Ishikawa (cell line): ENCODE measurements around the gene PGLYRP2.

Source experiments
- CEBPB ChIP-seq: IDR thresholded peaks from 2 replicates; pipeline ENCODE4 v1.6.1; 2012
- CREB1 ChIP-seq: IDR thresholded peaks from 2 replicates; pipeline ENCODE4 v1.6.1; 2012; ENCODE audit warnings: low read depth
- EGR1 ChIP-seq: IDR thresholded peaks from 2 replicates; pipeline ENCODE4 v1.6.1; 2012
- EP300 ChIP-seq: IDR thresholded peaks from 2 replicates; pipeline ENCODE4 v1.6.1; 2012; ENCODE audit warnings: borderline replicate concordance
- FOXM1 ChIP-seq: IDR thresholded peaks from 2 replicates; pipeline ENCODE4 v1.6.1; 2012; ENCODE audit warnings: low read depth, borderline replicate concordance
- MAX ChIP-seq: IDR thresholded peaks from 2 replicates; pipeline ENCODE4 v1.6.1; 2012
- NFIC ChIP-seq: IDR thresholded peaks from 2 replicates; pipeline ENCODE4 v1.6.1; 2012
- RAD21 ChIP-seq: IDR thresholded peaks from 2 replicates; pipeline ENCODE4 v1.6.1; 2012; ENCODE audit warnings: low read depth
- REST ChIP-seq: IDR thresholded peaks from 2 replicates; pipeline ENCODE4 v1.6.1; 2012; ENCODE audit warnings: low read depth, mild to moderate bottlenecking
- TAF1 ChIP-seq: IDR thresholded peaks from 2 replicates; pipeline ENCODE4 v1.6.1; 2012; ENCODE audit warnings: low read depth, mild to moderate bottlenecking
- TCF12 ChIP-seq: IDR thresholded peaks from 2 replicates; pipeline ENCODE4 v1.6.1; 2012; ENCODE audit warnings: low read depth
- TEAD4 ChIP-seq: IDR thresholded peaks from 2 replicates; pipeline ENCODE4 v1.6.1; 2012
- USF1 ChIP-seq: IDR thresholded peaks from 2 replicates; pipeline ENCODE4 v1.6.1; 2012
- YY1 ChIP-seq: IDR thresholded peaks from 2 replicates; pipeline ENCODE4 v1.6.1; 2012; ENCODE audit warnings: low read depth
- ZBTB7A ChIP-seq: IDR thresholded peaks from 2 replicates; pipeline ENCODE4 v1.6.1; 2012; ENCODE audit warnings: low read depth

The PGLYRP2 gene

GRCh38 chr19:15433519-15434069, 45.7 kb downstream of the PGLYRP2 start:
- no peak for TF ChIP-seq REST
- no peak for TF ChIP-seq YY1
- no peak for TF ChIP-seq EP300
- no peak for TF ChIP-seq CEBPB
- no peak for TF ChIP-seq CREB1
- TF ChIP-seq TCF12: no peak

- peak; percentile 65; the same call in 1 of the 2 replicates for TF ChIP-seq MAX
- no peak for TF ChIP-seq RAD21
- peak; percentile 94 for TF ChIP-seq YY1
- TF ChIP-seq CEBPB: no peak
- TF ChIP-seq TEAD4: no peak
- peak; percentile 73 for TF ChIP-seq USF1
- peak; percentile 35; the same call in 1 of the 2 replicates for TF ChIP-seq TCF12
- no peak for TF ChIP-seq FOXM1
- no peak for TF ChIP-seq CREB1
- TF ChIP-seq TAF1: peak; percentile 65; the same call in 1 of the 2 replicates
- no peak for TF ChIP-seq NFIC
- TF ChIP-seq EGR1: 0 out of 2 replicates have a peak, but pooled peaks have one; percentile 10
- TF ChIP-seq EP300: no peak
- no peak; the same call in 1 of the 2 replicates for TF ChIP-seq ZBTB7A
- TF ChIP-seq REST: no peak
These were observed 46.4 kb downstream of the PGLYRP2 start for GRCh38 chr19:15432629-15433518.

GRCh38 chr19:15432018-15432494, 47.2 kb downstream of the PGLYRP2 start:
- TF ChIP-seq TAF1: no peak
- no peak for TF ChIP-seq EGR1
- TF ChIP-seq EP300: no peak
- no peak for TF ChIP-seq USF1
- TF ChIP-seq MAX: no peak
- TF ChIP-seq CEBPB: no peak
- TF ChIP-seq TCF12: no peak
- TF ChIP-seq YY1: no peak
- TF ChIP-seq CREB1: no peak
- no peak for TF ChIP-seq RAD21
- no peak for TF ChIP-seq FOXM1
- no peak for TF ChIP-seq TEAD4

GRCh38 chr19:15431396-15432017, 47.8 kb downstream of the PGLYRP2 start:
- TF ChIP-seq TEAD4 (no peak), NFIC (no peak), MAX (no peak), USF1 (no peak), REST (no peak), EP300 (no peak)
